Neural cell (in vitro differentiated cells): ENCODE measurements around the gene NTF4. TPM values are rescaled to one million over a fixed set of nuclear protein-coding genes. Genes with fewer than 3 reads are reported as not detected.

Experiments used
- H2AFZ ChIP-seq: fragments of 200-600, 300-800 bp; sonication (generic), shearing (Covaris generic); 2 replicates; pipeline ENCODE4 v1.6.0; 2014; ENCODE audit warnings: low read depth, mild to moderate bottlenecking, antibody characterized with exemption, low read length, moderate library complexity
- H3F3A ChIP-seq: fragments of 200-600 bp; shearing (Covaris generic); 2 replicates; pipeline ENCODE4 v1.6.1; 2016; ENCODE audit warnings: mild to moderate bottlenecking, moderate library complexity, mixed read lengths, antibody characterized with exemption, low read length; ENCODE audit not compliant: insufficient read depth, poor library complexity, severe bottlenecking
- H3K27ac ChIP-seq: fragments of 200-600, 300-800 bp; sonication (generic), shearing (Covaris generic); 2 replicates; pipeline ENCODE4 v1.5.1; 2014; ENCODE audit warnings: mild to moderate bottlenecking, low read length, moderate library complexity
- H3K27me3 ChIP-seq: fragments of 300-800, 200-600 bp; sonication (generic), shearing (Covaris generic); 2 replicates; pipeline ENCODE4 v1.6.0; 2014; ENCODE audit warnings: mild to moderate bottlenecking, low read depth, low read length, moderate library complexity; ENCODE audit not compliant: insufficient read depth
- H3K36me3 ChIP-seq: fragments of 300-800, 200-600 bp; sonication (generic), shearing (Covaris generic); 2 replicates; pipeline ENCODE4 v1.5.1; 2014; ENCODE audit warnings: mild to moderate bottlenecking, antibody characterized with exemption, low read length, moderate library complexity; ENCODE audit not compliant: insufficient read depth
- H3K4me2 ChIP-seq: fragments of 300-800, 200-600 bp; sonication (generic), shearing (Covaris generic); 2 replicates; pipeline ENCODE4 v1.6.0; 2014; ENCODE audit warnings: mild to moderate bottlenecking, low read length
- H3K4me3 ChIP-seq: fragments of 300-800, 200-600 bp; sonication (generic), shearing (Covaris generic); 2 replicates; pipeline ENCODE4 v1.5.1; 2014; ENCODE audit warnings: mild to moderate bottlenecking, low read length, moderate library complexity
- H3K79me2 ChIP-seq: fragments of 200-600 bp; shearing (Covaris generic); replicated peaks from 2 replicates; pipeline ENCODE4 v1.6.0; 2014; ENCODE audit warnings: mild to moderate bottlenecking, low read length, moderate library complexity; ENCODE audit not compliant: insufficient read depth
- H3K9ac ChIP-seq: fragments of 300-800, 200-600 bp; sonication (generic), shearing (Covaris generic); 2 replicates; pipeline ENCODE4 v1.6.1; 2016; ENCODE audit warnings: mild to moderate bottlenecking, low read length, mixed read lengths
- H3K9me2 ChIP-seq: fragments of 200-600 bp; shearing (Covaris generic); 2 replicates; pipeline ENCODE4 v1.6.1; 2016; ENCODE audit warnings: mild to moderate bottlenecking, low read length, mixed read lengths; ENCODE audit not compliant: insufficient read depth
- H3K9me3 ChIP-seq: fragments of 200-600, 300-800 bp; sonication (generic), shearing (Covaris generic); 2 replicates; pipeline ENCODE4 v1.6.1; 2016; ENCODE audit warnings: mild to moderate bottlenecking, mixed run types, low read length, moderate library complexity, mixed read lengths
- H4K20me1 ChIP-seq: fragments of 200-600 bp; shearing (Covaris generic); 2 replicates; pipeline ENCODE4 v1.6.1; 2016; ENCODE audit warnings: mild to moderate bottlenecking, mixed run types; ENCODE audit not compliant: insufficient read depth
- EP300 ChIP-seq: fragments of 450-650 bp; conservative IDR thresholded peaks from 2 replicates; pipeline ENCODE4 v1.6.1; 2014; ENCODE audit warnings: antibody characterized with exemption, mild to moderate bottlenecking, moderate library complexity; ENCODE audit not compliant: poor library complexity, severe bottlenecking
- EZH2 ChIP-seq: fragments of 200-600, 300-800 bp; shearing (Covaris generic), sonication (generic); IDR thresholded peaks from 2 replicates; pipeline ENCODE4 v1.6.1; 2014; ENCODE audit warnings: antibody characterized with exemption, low read length, borderline replicate concordance, mild to moderate bottlenecking; ENCODE audit not compliant: insufficient read depth, poor library complexity, severe bottlenecking
- MXI1 ChIP-seq: fragments of 450-650 bp; conservative IDR thresholded peaks from 2 replicates; pipeline ENCODE4 v1.6.1; 2014; ENCODE audit warnings: antibody characterized with exemption, mild to moderate bottlenecking; ENCODE audit not compliant: poor library complexity, severe bottlenecking
- POLR2AphosphoS5 ChIP-seq: IDR thresholded peaks from 2 replicates; pipeline ENCODE4 v1.6.1; 2012
- RAD21 ChIP-seq: fragments of 450-650 bp; conservative IDR thresholded peaks from 2 replicates; pipeline ENCODE4 v1.6.1; 2014; ENCODE audit warnings: antibody characterized with exemption, mild to moderate bottlenecking, moderate library complexity
- SMC3 ChIP-seq: fragments of 450-650 bp; conservative IDR thresholded peaks from 2 replicates; pipeline ENCODE4 v1.6.1; 2014; ENCODE audit warnings: antibody characterized with exemption, mild to moderate bottlenecking, moderate library complexity; ENCODE audit not compliant: poor library complexity
- TAF1 ChIP-seq: IDR thresholded peaks from 2 replicates; pipeline ENCODE4 v1.6.1; 2012; ENCODE audit warnings: low read depth
- polyA plus RNA-seq: library from polyadenylated mRNA; depleted of rRNA; stranded (reverse); fragments of >200 nt; gene quantifications from 2 replicates; pipeline ENCODE4 v1.2.3, GENCODE V29; 2014
- TF ChIP-seq, protein P1 (sequence below): fragments of 450-650 bp; IDR thresholded peaks from 2 replicates; pipeline ENCODE4 v1.5.1; 2014; ENCODE audit warnings: antibody characterized with exemption, mild to moderate bottlenecking, moderate library complexity; ENCODE audit not compliant: poor library complexity, severe bottlenecking
- TF ChIP-seq, protein P2 (sequence below): IDR thresholded peaks from 2 replicates; pipeline ENCODE4 v1.6.1; 2012; ENCODE audit warnings: borderline replicate concordance

The NTF4 gene
- polyA plus RNA-seq, 1 donor from 2014 or later, result not detected

DNA sequence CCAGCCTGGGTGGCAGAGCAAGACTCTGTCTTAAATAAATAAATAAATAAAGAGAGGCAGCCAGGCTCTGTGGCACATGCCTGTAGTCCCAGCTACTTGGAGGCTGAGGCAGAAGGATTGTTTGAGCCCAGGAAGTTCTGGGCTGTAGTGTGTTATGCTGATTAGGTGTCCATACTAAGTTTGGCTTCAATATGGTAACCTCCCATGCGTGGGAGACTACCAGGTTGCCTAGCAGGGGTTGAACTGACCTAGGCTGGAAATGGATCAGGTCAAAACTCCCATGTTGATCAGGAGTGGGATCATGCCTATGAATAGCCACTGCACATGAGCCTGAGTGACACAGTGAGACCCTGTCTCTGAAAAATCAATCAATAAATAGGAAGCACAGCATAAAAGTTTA, 16.7 kb upstream of the NTF4 start:
- Histone ChIP-seq H2AFZ (no peak overlapping the region), H3K9me2 (no peaks in the 10 kb centered on the region), H3F3A (no peaks in the 10 kb centered on the region), H4K20me1 (no peaks in the 10 kb centered on the region), H3K9ac (no peak overlapping the region), H3K79me2 (peaks cover 8% of the 10 kb centered on the region), H3K27me3 (no peaks in the 10 kb centered on the region), H3K36me3 (no peaks in the 10 kb centered on the region), H3K27ac (no peak overlapping the region), H3K4me2 (no peak overlapping the region), H3K4me3 (no peak overlapping the region), H3K9me3 (no peaks in the 10 kb centered on the region)
- no peak for TF ChIP-seq MXI1
- TF ChIP-seq, protein P1, sequence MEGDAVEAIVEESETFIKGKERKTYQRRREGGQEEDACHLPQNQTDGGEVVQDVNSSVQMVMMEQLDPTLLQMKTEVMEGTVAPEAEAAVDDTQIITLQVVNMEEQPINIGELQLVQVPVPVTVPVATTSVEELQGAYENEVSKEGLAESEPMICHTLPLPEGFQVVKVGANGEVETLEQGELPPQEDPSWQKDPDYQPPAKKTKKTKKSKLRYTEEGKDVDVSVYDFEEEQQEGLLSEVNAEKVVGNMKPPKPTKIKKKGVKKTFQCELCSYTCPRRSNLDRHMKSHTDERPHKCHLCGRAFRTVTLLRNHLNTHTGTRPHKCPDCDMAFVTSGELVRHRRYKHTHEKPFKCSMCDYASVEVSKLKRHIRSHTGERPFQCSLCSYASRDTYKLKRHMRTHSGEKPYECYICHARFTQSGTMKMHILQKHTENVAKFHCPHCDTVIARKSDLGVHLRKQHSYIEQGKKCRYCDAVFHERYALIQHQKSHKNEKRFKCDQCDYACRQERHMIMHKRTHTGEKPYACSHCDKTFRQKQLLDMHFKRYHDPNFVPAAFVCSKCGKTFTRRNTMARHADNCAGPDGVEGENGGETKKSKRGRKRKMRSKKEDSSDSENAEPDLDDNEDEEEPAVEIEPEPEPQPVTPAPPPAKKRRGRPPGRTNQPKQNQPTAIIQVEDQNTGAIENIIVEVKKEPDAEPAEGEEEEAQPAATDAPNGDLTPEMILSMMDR, result no peak
- no peak for TF ChIP-seq POLR2AphosphoS5
- no peak for TF ChIP-seq EZH2
- TF ChIP-seq, protein P2, sequence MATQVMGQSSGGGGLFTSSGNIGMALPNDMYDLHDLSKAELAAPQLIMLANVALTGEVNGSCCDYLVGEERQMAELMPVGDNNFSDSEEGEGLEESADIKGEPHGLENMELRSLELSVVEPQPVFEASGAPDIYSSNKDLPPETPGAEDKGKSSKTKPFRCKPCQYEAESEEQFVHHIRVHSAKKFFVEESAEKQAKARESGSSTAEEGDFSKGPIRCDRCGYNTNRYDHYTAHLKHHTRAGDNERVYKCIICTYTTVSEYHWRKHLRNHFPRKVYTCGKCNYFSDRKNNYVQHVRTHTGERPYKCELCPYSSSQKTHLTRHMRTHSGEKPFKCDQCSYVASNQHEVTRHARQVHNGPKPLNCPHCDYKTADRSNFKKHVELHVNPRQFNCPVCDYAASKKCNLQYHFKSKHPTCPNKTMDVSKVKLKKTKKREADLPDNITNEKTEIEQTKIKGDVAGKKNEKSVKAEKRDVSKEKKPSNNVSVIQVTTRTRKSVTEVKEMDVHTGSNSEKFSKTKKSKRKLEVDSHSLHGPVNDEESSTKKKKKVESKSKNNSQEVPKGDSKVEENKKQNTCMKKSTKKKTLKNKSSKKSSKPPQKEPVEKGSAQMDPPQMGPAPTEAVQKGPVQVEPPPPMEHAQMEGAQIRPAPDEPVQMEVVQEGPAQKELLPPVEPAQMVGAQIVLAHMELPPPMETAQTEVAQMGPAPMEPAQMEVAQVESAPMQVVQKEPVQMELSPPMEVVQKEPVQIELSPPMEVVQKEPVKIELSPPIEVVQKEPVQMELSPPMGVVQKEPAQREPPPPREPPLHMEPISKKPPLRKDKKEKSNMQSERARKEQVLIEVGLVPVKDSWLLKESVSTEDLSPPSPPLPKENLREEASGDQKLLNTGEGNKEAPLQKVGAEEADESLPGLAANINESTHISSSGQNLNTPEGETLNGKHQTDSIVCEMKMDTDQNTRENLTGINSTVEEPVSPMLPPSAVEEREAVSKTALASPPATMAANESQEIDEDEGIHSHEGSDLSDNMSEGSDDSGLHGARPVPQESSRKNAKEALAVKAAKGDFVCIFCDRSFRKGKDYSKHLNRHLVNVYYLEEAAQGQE, result no peak
- TF ChIP-seq RAD21, result no peak
- no peak for TF ChIP-seq TAF1
- no peak for TF ChIP-seq EP300
- TF ChIP-seq SMC3, result no peak

DNA sequence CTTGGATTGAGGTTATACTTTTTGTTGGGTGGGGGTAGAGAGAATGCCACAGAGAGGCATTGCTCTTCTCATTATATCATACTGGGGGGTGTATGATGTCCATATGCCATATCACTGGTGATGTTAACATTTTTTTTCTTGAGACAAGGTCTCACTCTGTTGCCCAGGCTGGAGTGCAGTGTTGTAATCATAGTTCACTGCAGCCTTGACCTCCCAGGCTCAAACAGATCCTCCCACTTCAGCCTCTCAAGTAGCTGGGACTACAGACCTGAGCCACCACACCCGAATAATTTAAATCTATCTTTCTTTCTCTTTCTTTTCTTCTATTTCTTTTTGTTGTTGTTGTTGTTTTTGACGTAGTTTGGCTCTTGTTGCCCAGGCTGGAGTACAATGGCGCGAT, 15.8 kb upstream of the NTF4 start:
- Histone ChIP-seq H3K9me2 (no peaks in the 10 kb centered on the region), H3K9ac (no peak overlapping the region), H3K9me3 (no peaks in the 10 kb centered on the region), H3K36me3 (no peaks in the 10 kb centered on the region), H3K4me2 (no peak overlapping the region), H4K20me1 (no peaks in the 10 kb centered on the region), H3F3A (no peaks in the 10 kb centered on the region), H3K27me3 (no peaks in the 10 kb centered on the region), H3K27ac (no peak overlapping the region), H3K4me3 (no peak overlapping the region), H3K79me2 (no peaks in the 10 kb centered on the region), H2AFZ (no peak overlapping the region)
- no peak for TF ChIP-seq SMC3
- TF ChIP-seq TAF1, result no peak
- no peak for TF ChIP-seq EP300
- TF ChIP-seq MXI1, result no peak
- TF ChIP-seq, protein P1, result no peak
- TF ChIP-seq RAD21, result no peak
- TF ChIP-seq, protein P2, result no peak
- no peak for TF ChIP-seq POLR2AphosphoS5
- TF ChIP-seq EZH2, result no peak
